ENCODE data around the gene HIC1.
A peak's percentile ranks its signal among the peaks of the same experiment; 100 is the strongest.

The HIC1 gene

DNA sequence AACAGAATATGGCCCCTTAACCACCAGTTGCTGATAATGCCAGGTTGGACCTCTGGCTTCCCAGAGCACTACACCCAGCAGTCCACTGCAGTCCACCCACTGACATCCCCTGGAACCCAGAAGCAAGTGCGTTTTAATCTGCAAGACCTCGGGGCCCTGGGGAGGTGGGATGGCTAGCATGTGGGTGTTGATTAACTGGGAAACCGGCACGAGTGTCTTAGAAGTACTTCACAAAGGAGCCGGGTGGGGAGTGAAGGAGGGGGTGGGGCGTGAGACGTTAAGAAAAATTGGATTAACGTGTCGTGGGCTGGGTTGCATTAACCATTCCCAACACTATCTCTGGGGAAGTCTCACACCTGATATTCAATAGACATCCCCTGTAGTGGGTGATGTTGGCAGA lies 6.1 kb upstream of the HIC1 start:
- no peak for DNase-seq

DNA sequence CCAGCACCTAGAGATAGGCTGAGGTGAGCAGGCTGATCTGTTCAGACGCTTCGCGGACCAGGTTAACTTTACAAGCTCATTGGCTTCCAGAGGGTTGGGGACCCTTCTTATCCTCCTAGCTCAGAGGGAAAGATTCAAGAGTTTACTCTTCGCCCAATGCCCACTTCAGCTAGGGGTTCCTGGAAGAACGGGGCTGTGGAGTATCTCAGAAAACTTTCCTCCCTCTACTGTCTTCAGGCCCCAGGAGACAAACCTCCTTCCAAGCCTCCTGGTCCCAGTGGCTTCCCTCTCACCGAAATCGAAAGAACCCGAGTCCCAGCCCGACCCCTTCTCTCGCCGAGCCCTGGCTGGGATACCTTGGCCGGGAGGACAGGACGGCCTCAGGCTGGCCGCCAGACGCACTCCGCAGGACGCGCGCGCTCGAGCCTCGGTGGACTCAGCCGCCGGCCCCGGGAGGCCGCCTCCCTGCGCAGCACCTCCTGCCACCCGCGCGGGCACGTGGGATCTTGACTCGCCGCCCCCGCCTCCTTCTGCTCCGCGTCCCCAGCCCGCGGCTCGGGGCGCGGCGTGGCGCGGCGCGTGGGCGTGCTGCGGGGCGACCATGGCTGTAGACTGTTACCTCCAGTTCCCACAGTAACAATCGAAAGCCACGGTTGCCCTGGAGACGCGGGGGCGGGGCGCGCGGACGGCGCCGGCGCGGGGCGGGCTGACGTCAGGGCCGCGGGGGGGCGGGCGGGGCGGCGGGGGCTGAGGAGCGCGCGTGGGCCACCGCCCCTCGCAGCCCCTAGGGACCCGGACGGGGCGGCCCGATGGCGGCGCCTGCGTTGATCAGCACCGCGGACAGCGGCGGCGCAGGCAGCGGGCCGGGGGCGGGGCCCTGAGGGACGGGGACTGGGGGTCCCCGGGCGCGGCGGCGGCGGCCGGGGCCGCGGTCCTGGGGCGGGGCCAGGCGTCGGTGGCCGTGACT lies 5.3 kb upstream of the HIC1 start:
- DNase-seq = peak; percentile 90 to 95

DNA sequence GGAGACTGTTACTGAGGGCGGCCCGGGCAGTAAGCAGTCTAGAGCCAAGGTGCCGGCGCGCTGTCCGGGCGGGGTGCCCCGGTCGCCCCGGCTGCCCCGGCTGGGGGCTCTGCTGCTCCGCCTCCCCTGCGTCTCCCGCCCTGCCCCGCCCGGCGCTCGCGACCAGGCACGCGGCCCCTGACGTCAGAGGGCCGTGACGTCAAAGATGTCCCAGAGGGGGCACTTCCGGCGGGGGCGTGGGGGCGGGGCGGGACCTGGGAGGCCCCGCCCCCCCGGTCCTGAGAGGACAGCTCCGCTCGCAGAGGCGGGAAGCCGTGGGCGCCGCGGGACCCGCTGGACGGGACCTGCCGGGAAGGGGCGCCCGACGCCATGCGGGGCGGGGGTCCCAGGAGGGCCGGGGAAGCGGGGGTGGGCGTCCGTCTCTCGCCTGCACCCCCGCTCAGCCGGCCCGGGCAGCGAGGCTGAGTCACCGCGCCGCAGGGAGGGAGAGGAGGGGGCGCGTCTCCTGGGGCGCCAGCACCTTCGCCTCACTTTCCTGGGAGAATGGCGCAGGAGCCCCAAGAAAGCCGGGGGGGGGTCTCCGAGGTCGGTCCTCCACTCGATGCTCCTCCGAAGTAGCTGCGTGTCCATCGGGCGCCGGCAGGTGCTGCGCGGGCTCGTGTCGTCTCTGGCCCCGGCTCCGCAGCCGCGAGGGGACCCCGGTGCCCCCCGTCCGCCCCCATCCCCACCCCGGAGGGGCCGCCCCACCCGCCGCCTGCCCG lies 4.4 kb upstream of the HIC1 start:
- peak; percentile 70 to 85 for DNase-seq

DNA sequence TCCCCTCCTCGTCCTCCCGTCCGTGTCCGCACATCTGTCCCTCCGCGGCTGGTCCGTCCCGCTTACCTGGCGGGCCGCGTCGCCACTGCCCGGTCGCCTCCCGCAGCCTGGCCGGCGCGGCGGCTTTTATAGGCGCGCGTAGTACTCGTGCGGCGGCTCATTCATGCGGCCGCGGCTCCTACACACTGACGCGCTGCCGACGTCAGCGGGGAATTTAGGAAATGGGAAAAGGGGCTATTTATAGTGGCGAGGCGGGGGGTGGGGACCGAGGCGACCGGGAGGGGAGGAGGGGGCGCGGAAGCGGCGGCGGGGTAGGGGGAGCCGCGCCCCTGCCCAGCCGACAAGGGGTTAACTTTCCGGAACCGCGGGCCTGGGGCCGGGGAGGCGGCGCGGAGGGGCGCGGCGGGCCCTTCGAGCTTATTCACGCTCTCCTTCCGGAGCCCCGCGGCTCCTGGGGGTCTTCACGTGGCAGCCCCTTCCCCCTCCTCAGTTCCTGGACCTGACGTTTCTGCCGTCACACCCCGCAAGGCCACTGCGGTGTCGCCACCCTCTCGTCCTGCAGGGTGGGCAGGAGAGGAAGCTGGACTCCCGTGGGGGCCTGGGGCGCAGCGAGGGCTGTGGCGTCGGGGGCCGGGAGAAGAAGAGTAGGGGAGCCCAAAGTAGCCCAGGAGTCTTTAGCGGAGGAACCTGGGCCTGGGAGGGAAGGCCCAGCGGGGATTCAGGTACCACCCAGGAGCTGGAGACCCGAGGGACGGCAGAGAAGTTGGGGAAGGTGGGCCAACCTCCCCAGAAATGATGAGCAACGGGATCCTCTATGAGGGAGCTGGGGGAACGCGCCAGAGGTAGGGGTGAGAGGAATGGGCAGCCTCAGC lies 3.6 kb upstream of the HIC1 start:
- DNase-seq = peak in 1 of 2 donors; percentile 38

DNA sequence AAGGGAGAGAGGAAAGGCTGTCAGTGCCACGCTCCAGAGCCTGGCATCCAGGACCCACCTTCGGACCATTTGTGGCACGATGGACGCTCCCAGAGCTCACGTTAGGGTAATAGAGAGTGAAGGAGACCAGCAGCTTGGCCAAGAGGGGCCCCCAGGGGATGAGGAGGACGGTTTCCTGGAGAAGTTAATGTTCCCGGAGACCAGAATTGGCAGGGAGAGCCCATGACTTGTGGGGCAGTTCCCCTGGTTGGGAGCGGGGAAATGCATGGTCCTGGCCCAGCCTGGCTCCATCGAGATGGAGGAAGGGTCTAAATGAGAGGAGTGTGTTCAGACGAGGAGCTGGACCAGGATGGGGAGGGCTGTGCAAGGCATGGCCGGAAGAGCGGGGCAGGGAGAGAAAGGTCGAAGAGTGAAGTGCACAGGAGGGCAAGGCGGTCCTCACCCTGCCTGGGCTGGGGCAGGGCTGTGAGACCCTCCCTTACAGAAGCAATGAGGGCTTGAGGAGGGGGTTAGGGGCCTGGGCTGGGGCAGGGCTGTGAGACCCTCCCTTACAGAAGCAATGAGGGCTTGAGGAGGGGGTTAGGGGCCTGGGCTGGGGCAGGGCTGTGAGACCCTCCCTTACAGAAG lies 2.9 kb upstream of the HIC1 start:
- no peak for DNase-seq

DNA sequence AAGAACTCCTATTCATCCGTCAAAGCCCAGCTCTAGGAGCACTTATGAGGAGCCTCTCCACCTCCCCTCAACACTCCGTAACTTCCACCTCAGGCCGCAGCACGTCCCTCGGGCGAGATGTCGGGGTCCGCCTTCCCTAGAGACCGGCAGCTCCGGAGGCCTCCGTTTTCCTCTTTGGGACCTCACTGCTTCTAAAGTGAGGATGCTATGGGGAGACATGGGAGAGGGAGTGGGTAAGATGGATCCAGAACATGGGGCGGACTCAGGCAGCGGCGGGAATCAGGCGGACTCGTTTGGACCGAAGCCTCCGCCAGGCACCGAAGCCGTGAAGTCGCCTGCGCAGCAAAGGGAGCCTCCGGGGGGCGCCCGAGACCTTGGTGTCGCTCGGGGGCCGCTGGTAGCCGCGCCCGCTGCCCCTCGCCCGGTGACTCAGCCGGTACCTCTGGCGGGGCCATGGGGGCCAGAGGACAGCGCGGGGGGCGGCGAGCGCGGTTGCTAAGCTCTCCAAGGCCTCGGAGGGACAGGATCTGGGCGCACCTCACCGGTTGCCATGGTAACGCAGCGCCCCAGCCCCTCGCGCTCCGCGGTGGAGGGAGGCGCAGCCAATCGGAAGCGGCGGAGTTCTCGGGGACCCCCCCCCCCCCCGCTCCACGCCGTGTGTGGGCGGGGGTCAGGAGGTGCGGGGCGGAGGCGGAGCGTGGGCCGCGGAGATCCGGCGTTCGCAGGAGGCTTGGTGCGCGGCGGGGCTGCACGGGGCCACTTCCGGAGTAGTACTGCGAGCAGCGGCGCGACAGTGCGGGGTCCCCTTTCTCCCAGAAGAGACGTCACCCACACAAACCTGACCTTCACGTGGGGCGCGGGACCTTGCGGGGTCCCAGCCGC lies 1.3 kb upstream of the HIC1 start:
- peak; percentile 79 to 88 for DNase-seq

DNA sequence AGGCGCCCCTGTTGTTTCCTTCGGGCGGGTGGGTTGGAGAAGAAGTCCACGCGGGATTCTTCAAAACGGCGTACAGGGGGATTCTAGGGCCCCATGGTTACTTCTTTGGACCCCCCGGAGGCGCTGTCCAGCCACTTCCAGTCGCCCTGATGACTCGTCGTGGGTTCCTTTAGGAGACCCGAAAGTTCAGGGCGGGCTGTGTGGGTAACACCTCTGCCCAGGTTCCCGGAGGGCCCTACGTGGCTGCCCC lies 716 bp upstream of the HIC1 start:
- DNase-seq = no peak

DNA sequence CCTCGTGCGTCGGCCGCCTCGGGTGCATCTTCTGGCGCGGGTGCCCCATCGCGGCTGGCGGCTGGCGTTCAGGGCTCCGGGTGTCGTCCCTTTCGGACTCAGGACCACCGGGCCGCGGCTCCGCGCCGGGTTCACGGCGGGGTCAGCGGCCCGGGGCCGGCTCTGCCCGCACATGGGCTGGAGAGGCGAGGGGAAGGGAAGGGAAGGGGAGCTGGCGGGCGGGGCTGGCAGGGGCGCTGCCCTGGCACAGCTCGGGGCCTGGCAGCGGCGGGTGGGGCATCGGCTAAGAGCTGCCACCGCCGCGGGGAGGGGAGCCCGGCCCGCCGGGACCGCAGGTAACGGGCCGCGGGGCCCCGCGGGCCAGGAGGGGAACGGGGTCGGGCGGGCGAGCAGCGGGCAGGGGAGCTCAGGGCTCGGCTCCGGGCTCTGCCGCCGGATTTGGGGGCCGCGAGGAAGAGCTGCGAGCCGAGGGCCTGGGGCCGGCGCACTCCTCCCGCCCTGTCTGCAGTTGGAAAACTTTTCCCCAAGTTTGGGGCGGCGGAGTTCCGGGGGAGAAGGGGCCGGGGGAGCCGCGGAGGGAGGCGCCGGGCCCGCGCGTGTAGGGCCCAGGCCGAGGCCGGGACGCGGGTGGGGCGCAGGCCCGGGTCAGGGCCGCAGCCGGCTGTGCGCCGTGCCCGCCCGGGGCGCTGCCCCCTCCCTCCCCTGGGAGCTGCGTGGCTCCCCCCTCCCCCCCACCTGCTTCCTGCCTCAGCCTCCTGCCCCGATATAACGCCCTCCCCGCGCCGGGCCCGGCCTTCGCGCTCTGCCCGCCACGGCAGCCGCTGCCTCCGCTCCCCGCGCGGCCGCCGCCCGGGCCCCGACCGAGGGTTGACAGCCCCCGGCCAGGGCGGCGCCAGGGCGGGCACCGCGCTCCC lies 646 bp downstream of the HIC1 start:
- peak in 1 of 2 donors; percentile 51 for DNase-seq

DNA sequence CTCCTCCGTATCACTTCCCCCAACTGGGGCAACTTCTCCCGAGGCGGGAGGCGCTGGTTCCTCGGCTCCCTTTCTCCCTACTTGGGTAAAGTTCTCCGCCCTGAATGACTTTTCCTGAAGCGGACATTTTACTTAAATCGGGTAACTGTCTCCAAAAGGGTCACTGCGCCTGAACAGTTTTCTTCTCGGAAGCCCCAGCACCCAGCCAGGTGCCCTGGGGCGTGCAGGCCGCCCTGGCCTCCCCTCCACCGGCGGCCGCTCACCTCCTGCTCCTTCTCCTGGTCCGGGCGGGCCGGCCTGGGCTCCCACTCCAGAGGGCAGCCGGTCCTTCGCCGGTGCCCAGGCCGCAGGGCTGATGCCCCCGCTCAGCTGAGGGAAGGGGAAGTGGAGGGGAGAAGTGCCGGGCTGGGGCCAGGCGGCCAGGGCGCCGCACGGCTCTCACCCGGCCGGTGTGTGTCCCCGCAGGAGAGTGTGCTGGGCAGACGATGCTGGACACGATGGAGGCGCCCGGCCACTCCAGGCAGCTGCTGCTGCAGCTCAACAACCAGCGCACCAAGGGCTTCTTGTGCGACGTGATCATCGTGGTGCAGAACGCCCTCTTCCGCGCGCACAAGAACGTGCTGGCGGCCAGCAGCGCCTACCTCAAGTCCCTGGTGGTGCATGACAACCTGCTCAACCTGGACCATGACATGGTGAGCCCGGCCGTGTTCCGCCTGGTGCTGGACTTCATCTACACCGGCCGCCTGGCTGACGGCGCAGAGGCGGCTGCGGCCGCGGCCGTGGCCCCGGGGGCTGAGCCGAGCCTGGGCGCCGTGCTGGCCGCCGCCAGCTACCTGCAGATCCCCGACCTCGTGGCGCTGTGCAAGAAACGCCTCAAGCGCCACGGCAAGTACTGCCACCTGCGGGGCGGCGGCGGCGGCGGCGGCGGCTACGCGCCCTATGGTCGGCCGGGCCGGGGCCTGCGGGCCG lies 1.6 kb downstream of the HIC1 start:
- DNase-seq = peak; percentile 41 to 57

DNA sequence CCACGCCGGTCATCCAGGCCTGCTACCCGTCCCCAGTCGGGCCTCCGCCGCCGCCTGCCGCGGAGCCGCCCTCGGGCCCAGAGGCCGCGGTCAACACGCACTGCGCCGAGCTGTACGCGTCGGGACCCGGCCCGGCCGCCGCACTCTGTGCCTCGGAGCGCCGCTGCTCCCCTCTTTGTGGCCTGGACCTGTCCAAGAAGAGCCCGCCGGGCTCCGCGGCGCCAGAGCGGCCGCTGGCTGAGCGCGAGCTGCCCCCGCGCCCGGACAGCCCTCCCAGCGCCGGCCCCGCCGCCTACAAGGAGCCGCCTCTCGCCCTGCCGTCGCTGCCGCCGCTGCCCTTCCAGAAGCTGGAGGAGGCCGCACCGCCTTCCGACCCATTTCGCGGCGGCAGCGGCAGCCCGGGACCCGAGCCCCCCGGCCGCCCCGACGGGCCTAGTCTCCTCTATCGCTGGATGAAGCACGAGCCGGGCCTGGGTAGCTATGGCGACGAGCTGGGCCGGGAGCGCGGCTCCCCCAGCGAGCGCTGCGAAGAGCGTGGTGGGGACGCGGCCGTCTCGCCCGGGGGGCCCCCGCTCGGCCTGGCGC lies 2.4 kb downstream of the HIC1 start:
- no peak for DNase-seq

DNA sequence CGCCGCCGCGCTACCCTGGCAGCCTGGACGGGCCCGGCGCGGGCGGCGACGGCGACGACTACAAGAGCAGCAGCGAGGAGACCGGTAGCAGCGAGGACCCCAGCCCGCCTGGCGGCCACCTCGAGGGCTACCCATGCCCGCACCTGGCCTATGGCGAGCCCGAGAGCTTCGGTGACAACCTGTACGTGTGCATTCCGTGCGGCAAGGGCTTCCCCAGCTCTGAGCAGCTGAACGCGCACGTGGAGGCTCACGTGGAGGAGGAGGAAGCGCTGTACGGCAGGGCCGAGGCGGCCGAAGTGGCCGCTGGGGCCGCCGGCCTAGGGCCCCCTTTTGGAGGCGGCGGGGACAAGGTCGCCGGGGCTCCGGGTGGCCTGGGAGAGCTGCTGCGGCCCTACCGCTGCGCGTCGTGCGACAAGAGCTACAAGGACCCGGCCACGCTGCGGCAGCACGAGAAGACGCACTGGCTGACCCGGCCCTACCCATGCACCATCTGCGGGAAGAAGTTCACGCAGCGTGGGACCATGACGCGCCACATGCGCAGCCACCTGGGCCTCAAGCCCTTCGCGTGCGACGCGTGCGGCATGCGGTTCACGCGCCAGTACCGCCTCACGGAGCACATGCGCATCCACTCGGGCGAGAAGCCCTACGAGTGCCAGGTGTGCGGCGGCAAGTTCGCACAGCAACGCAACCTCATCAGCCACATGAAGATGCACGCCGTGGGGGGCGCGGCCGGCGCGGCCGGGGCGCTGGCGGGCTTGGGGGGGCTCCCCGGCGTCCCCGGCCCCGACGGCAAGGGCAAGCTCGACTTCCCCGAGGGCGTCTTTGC lies 3.1 kb downstream of the HIC1 start:
- DNase-seq = peak in 1 of 2 donors; percentile 23

DNA sequence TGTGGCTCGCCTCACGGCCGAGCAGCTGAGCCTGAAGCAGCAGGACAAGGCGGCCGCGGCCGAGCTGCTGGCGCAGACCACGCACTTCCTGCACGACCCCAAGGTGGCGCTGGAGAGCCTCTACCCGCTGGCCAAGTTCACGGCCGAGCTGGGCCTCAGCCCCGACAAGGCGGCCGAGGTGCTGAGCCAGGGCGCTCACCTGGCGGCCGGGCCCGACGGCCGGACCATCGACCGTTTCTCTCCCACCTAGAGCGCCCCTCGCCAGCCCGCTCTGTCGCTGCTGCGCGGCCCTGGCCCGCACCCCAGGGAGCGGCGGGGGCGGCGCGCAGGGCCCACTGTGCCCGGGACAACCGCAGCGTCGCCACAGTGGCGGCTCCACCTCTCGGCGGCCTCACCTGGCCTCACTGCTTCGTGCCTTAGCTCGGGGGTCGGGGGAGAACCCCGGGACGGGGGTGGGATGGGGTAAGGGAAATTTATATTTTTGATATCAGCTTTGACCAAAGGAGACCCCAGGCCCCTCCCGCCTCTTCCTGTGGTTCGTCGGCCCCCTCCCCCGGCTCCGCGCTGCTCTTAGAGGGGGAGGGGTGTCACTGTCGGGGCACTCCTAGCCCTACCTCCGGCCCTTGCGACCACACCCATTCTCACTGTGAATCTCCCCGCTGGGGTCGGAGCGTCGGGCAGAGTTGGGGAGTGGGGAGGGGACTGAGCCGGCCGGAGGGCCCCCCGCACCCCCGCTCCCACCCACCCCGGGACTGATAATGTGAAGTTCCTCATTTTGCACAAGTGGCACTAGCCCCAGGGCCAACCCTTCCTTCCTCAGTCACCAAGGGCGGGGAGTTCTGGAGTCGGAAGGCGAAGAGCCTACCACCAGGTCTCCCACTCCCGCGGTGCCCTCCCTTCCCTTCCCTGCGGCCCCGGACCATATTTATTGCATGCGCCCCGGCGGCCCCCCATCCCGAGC lies 4.0 kb downstream of the HIC1 start:
- DNase-seq = peak; percentile 65 to 71

DNA sequence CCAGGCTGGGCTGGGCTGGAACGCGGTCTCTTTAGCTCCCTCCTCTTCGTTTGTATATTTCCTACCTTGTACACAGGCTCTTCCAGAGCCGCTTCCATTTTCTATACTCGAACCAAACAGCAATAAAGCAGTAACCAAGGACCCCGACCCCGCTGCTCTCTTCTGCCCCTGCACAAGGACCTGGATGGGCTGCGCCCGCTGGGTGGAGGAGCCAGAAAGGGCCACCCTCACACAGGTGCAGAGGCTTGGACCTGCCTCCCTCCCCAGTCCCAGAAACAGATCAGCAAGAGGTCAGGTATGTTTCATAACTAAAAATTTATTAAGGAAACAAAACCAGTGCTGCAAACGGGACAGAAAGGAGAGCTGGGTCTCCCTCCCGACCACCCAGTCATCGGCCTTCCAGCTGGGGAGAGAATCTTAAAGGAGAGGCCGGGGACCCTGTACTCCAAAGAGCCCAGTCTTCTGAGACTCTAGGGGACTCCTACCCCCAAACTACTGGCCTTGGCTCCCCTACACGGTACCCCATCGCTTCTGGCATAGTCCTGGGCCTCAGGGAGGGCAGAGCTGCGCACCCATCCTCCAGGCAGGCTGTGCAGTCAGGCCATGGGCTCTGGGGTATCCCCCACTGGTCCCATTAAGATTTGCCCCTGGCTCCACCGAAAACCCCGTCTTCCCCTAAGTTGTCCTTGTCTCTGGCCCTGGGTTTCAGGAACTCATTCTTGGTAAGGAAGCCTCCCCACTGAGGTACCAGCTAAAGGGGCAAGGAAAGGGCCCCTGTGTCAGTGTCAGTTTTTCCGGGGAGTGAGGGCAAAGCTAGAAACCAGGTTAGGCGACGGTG lies 4.9 kb downstream of the HIC1 start:
- no peak for DNase-seq

DNA sequence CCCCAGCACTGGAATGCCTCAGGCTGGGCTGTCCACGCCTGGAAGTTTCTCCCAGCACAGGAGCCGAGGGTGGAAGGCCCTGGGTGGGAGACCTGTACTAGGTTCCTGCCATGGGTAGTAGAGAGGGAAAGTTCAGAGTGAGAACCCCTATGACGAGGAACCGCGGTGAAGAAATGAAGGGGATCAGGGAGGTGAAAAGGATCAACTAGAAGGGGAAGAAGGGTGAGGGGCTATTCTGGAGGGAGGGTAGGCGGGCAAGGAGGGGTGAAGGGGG lies 5.4 kb downstream of the HIC1 start:
- no peak for DNase-seq

DNA sequence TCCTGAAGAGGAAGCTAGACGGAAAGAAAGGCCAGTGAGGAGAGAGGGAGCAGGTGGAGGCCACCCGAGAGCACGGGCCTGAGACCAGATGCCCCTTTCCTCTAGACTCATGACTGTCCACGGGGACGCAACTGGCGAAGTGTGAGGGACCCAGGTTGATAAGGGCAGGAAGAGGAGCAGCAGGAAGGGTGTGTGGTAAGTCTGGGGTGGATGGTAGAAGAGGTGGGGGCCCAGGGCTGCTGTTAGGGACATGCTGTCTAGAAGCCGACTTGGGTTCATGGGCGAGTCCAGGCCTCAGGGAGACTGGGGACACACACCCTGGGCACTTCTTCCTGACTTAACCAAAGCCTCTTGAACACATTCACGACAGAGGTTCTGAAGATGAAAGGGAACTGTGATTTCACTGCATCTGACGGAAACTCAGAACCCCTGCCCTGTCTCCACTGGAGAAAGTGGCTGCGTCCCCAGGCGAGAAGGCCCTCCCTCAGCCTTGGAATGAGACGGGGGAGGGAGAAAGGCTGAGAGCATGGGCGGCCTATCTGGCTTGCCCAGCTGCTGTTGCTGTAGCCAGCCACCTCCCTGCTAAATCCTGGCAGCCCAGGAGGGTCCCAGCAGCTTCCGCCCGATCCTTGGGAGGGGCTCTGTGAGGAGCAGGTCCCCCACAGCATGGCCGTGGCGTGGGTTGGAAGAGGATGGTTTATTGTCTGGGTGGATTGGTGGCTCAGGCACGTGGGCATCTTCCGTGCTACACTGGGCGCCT lies 6.0 kb downstream of the HIC1 start:
- no peak for DNase-seq
